T-helper 17 cell (primary cell): ENCODE measurements around the gene PLPP2. TPM values are rescaled to one million over a fixed set of nuclear protein-coding genes. Genes with fewer than 3 reads are reported as not detected.

Experiments
- ATAC-seq: fragments of 150-1000 bp; cut with Tn5 transposase; 2 replicates; pipeline ENCODE4 v1.10.0; 2021; ENCODE audit warnings: mild to moderate bottlenecking, moderate library complexity
- DNase-seq, 3 donors: peaks; one replicate each; pipeline versions ENCODE4 v3.0.0 to v3.0.0-alpha.2; 2020 to 2021
- H3K9me3 ChIP-seq: one replicate; pipeline ENCODE4 v1.7.0; 2013; ENCODE audit warnings: low read length, mild to moderate bottlenecking; ENCODE audit not compliant: control insufficient read depth, poor library complexity, severe bottlenecking
- H3K27ac Mint-ChIP-seq: one replicate; pipeline ENCODE4 v1.8.0; 2022; ENCODE audit warnings: mild to moderate bottlenecking, moderate library complexity, mixed read lengths
- H3K27me3 Mint-ChIP-seq: one replicate; pipeline ENCODE4 v1.8.0; 2022; ENCODE audit warnings: mixed read lengths
- H3K36me3 Mint-ChIP-seq: one replicate; pipeline ENCODE4 v1.8.0; 2022; ENCODE audit warnings: low read depth, mixed read lengths
- H3K4me1 Mint-ChIP-seq: one replicate; pipeline ENCODE4 v1.8.0; 2022; ENCODE audit warnings: mild to moderate bottlenecking, mixed read lengths
- H3K4me3 Mint-ChIP-seq: one replicate; pipeline ENCODE4 v1.8.0; 2022; ENCODE audit warnings: mild to moderate bottlenecking, moderate library complexity, mixed read lengths
- total RNA-seq, 4 donors: library from RNA in 2 of 4; stranded (reverse) in 2 of 4; gene quantifications; one replicate each; pipeline ENCODE4 v1.2.3 and lab custom pipeline; 2022 to 2026

PLPP2 gene
- total RNA-seq, 2 donors from 2014 or later: 0.60 to 2.3 TPM

- Mint-ChIP-seq H3K36me3 (no peaks in the 10 kb centered on the region), H3K4me3 (no peak overlapping the region), H3K27me3 (peaks cover 53% of the 10 kb centered on the region), H3K4me1 (peaks cover 7% of the 10 kb centered on the region), H3K27ac (no peak overlapping the region)
- DNase-seq: no peak
- no peak for ATAC-seq
- H3K9me3 ChIP-seq: no peaks in the 10 kb centered on the region
These were observed 2.4 kb upstream of the PLPP2 start for GRCh38 chr19:293436-294110.

GRCh38 chr19:292951-293350 is 1.7 kb upstream of the PLPP2 start:
- no peak overlapping the region for H3K4me3 Mint-ChIP-seq
- DNase-seq (no peak), ATAC-seq (no peak)
- H3K9me3 ChIP-seq: no peaks in the 10 kb centered on the region
- H3K27ac Mint-ChIP-seq: no peak overlapping the region
- H3K27me3 Mint-ChIP-seq: peaks cover 59% of the 10 kb centered on the region
- peaks cover 7% of the 10 kb centered on the region for H3K4me1 Mint-ChIP-seq
- no peaks in the 10 kb centered on the region for H3K36me3 Mint-ChIP-seq

- peaks cover 7% of the 10 kb centered on the region for H3K4me1 Mint-ChIP-seq
These were observed 1.2 kb upstream of the PLPP2 start for GRCh38 chr19:292281-292884.

GRCh38 chr19:291561-292280 is 518 bp upstream of the PLPP2 start:
- no peaks in the 10 kb centered on the region for H3K36me3 Mint-ChIP-seq
- no peak for DNase-seq
- ATAC-seq: no peak
- peaks cover 63% of the 10 kb centered on the region for H3K27me3 Mint-ChIP-seq
- H3K27ac Mint-ChIP-seq: no peak overlapping the region
- no peak overlapping the region for H3K4me3 Mint-ChIP-seq
- H3K4me1 Mint-ChIP-seq: peaks cover 7% of the 10 kb centered on the region
- no peaks in the 10 kb centered on the region for H3K9me3 ChIP-seq

More at GRCh38 chr19:292281-292884, 1.2 kb upstream of the PLPP2 start:
- Mint-ChIP-seq H3K27me3 (peaks cover 64% of the 10 kb centered on the region), H3K27ac (no peak overlapping the region), H3K36me3 (no peaks in the 10 kb centered on the region), H3K4me3 (no peak overlapping the region)
- no peaks in the 10 kb centered on the region for H3K9me3 ChIP-seq
- DNase-seq (no peak), ATAC-seq (no peak)

- Mint-ChIP-seq H3K4me3 (peak overlapping the region; percentile 70), H3K27me3 (peaks cover 55% of the 10 kb centered on the region), H3K27ac (peak overlapping the region; percentile 21), H3K36me3 (no peaks in the 10 kb centered on the region), H3K4me1 (peaks cover 7% of the 10 kb centered on the region)
- H3K9me3 ChIP-seq: no peaks in the 10 kb centered on the region
- ATAC-seq: no peak
- no peak for DNase-seq
These were observed 714 bp downstream of the PLPP2 start for GRCh38 chr19:290372-291005.

- Mint-ChIP-seq H3K4me3 (peak overlapping the region; percentile 70), H3K4me1 (peaks cover 7% of the 10 kb centered on the region), H3K27ac (peak overlapping the region; percentile 21), H3K27me3 (peaks cover 55% of the 10 kb centered on the region), H3K36me3 (no peaks in the 10 kb centered on the region)
- ATAC-seq (peak; percentile 81), DNase-seq (no peak)
- no peaks in the 10 kb centered on the region for H3K9me3 ChIP-seq
These were observed 1.4 kb downstream of the PLPP2 start for GRCh38 chr19:289651-290371.

- peaks cover 47% of the 10 kb centered on the region for H3K27me3 Mint-ChIP-seq
- ATAC-seq: no peak
These were observed 2.3 kb downstream of the PLPP2 start for GRCh38 chr19:288911-289310.

GRCh38 chr19:287381-287871 is 3.8 kb downstream of the PLPP2 start:
- Mint-ChIP-seq H3K27me3 (peaks cover 32% of the 10 kb centered on the region), H3K27ac (no peak overlapping the region), H3K4me3 (no peak overlapping the region), H3K36me3 (no peaks in the 10 kb centered on the region), H3K4me1 (peaks cover 2% of the 10 kb centered on the region)
- no peaks in the 10 kb centered on the region for H3K9me3 ChIP-seq
- ATAC-seq (no peak), DNase-seq (no peak)

More at GRCh38 chr19:288911-289310, 2.3 kb downstream of the PLPP2 start:
- Mint-ChIP-seq H3K4me1 (peaks cover 2% of the 10 kb centered on the region), H3K36me3 (no peaks in the 10 kb centered on the region), H3K4me3 (no peak overlapping the region), H3K27ac (peak overlapping the region; percentile 65)
- no peak for DNase-seq
- H3K9me3 ChIP-seq: no peaks in the 10 kb centered on the region

GRCh38 chr19:283395-283794 is 7.8 kb downstream of the PLPP2 start:
- Mint-ChIP-seq H3K27ac (no peak overlapping the region), H3K4me3 (no peak overlapping the region), H3K4me1 (no peaks in the 10 kb centered on the region), H3K36me3 (peaks cover 4% of the 10 kb centered on the region), H3K27me3 (peaks cover 19% of the 10 kb centered on the region)
- ATAC-seq (no peak), DNase-seq (no peak)
- H3K9me3 ChIP-seq: no peaks in the 10 kb centered on the region

GRCh38 chr19:282501-282900 is 8.7 kb downstream of the PLPP2 start:
- ATAC-seq: no peak
- H3K27me3 Mint-ChIP-seq: peaks cover 16% of the 10 kb centered on the region

GRCh38 chr19:281992-282391 is 9.2 kb downstream of the PLPP2 start:
- no peak overlapping the region for H3K4me3 Mint-ChIP-seq
- ATAC-seq (no peak), DNase-seq (no peak)
- H3K27me3 Mint-ChIP-seq: peaks cover 16% of the 10 kb centered on the region
- H3K27ac Mint-ChIP-seq: no peak overlapping the region
- no peaks in the 10 kb centered on the region for H3K4me1 Mint-ChIP-seq
- H3K9me3 ChIP-seq: no peaks in the 10 kb centered on the region
- H3K36me3 Mint-ChIP-seq: peaks cover 4% of the 10 kb centered on the region

More at GRCh38 chr19:282501-282900, 8.7 kb downstream of the PLPP2 start:
- Mint-ChIP-seq H3K4me1 (no peaks in the 10 kb centered on the region), H3K4me3 (no peak overlapping the region), H3K27ac (no peak overlapping the region), H3K36me3 (peaks cover 4% of the 10 kb centered on the region)
- DNase-seq: no peak
- no peaks in the 10 kb centered on the region for H3K9me3 ChIP-seq

GRCh38 chr19:281156-281853 is 9.9 kb downstream of the PLPP2 start:
- H3K36me3 Mint-ChIP-seq: peaks cover 4% of the 10 kb centered on the region
- no peak for ATAC-seq
- DNase-seq: no peak
- no peak overlapping the region for H3K27ac Mint-ChIP-seq
- no peaks in the 10 kb centered on the region for H3K9me3 ChIP-seq
- peaks cover 20% of the 10 kb centered on the region for H3K27me3 Mint-ChIP-seq
- H3K4me3 Mint-ChIP-seq: no peak overlapping the region
- no peaks in the 10 kb centered on the region for H3K4me1 Mint-ChIP-seq
